PC-9 (cell line): ENCODE data around the gene RPL31.

Experiments used
- CTCF ChIP-seq: fragments of 200-600 bp; sonication (generic); conservative IDR thresholded peaks from 2 replicates; pipeline ENCODE4 v1.6.1; 2017; ENCODE audit warnings: mixed run types, antibody characterized with exemption, mild to moderate bottlenecking, moderate library complexity
- EZH2 ChIP-seq: fragments of 200-600 bp; sonication (generic); IDR thresholded peaks from 2 replicates; pipeline ENCODE4 v1.8.0; 2017; ENCODE audit warnings: antibody characterized with exemption, low read depth

GRCh38 chr2:100960688-100961087, 41.4 kb upstream of the RPL31 start:
- TF ChIP-seq CTCF (no peak), EZH2 (no peak)
